Measurements from ENCODE around the gene MAK.

DNA sequence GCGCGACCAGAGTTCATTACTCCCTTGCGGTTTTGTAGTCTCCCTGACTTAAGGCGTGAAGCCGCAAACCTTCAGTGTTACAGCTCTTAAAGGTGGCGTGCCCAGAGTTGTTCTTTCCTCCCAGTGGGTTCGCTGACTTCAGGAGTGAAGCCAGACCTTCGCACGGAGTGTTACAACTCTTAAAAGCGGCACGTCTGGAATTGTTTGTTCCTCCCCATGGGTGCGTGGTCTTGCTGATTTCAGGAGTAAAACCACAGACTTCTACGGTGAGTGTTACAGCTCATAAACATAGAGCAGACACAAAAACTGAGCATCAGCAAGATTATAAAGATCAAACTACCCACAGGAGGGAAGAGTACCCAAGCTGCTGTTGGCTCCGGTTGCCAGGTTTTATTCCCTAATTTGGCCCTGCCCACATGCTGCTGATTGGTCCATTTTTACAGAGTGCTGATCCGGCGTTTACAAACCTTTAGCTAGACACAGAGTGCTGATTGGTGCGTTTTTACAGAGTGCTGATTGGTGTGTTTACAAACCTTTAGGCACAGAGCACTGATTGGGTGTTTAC, 105.1 kb downstream of the MAK start:
- TF ChIP-seq CTCF (conservative IDR thresholded peaks at IDR 0.05; ENCODE audit: low read depth in 2 of 2) (no peak), EZH2 (IDR thresholded peaks at IDR 0.05; ENCODE audit: low read depth, unreplicated experiment) (no peak), POLR2AphosphoS5 (IDR thresholded peaks at IDR 0.05; ENCODE audit: low read depth) (no peak)
